CD4-positive, CD25-positive, alpha-beta regulatory T cell (primary cell): ENCODE measurements around the gene ITGA8. TPM values are rescaled to one million over a fixed set of nuclear protein-coding genes. Genes with fewer than 3 reads are reported as not detected.
"Not testable (repeated sequence)": the region's sequence is repeated elsewhere in the genome, so short reads cannot be mapped to it uniquely, and the experiment has no call there.

Experiments
- ATAC-seq, 2 donors: fragments of 150-1000 bp; cut with Tn5 transposase; one replicate each; pipeline ENCODE4 v1.10.0; 2021; ENCODE audit warnings: low read depth in 2 of 2, moderate number of reproducible peaks in 2 of 2, moderate library complexity in 1 of 2
- DNase-seq, 3 donors: peaks; one replicate each; pipeline versions ENCODE4 v3.0.0 to v3.0.0-alpha.2; 2012 to 2022; ENCODE audit warnings: mixed read lengths in 1 of 3
- H3K27ac ChIP-seq: one replicate; pipeline ENCODE4 v1.7.0; 2013; ENCODE audit warnings: mild to moderate bottlenecking, low read length; ENCODE audit not compliant: insufficient read depth, poor library complexity, severe bottlenecking
- H3K27me3 ChIP-seq: one replicate; pipeline ENCODE4 v1.7.0; 2013; ENCODE audit warnings: low read length; ENCODE audit not compliant: control insufficient read depth, insufficient read depth
- H3K36me3 ChIP-seq: one replicate; pipeline ENCODE4 v1.7.0; 2013; ENCODE audit warnings: mild to moderate bottlenecking, low read length, moderate library complexity; ENCODE audit not compliant: control insufficient read depth, insufficient read depth
- H3K4me1 ChIP-seq: 2 replicates; pipeline ENCODE4 v1.7.0; 2013; ENCODE audit warnings: mild to moderate bottlenecking, low read length; ENCODE audit not compliant: insufficient read depth, control insufficient read depth, poor library complexity, severe bottlenecking
- H3K4me3 ChIP-seq: one replicate; pipeline ENCODE4 v1.7.0; 2013; ENCODE audit warnings: low read depth, mild to moderate bottlenecking, low read length, moderate library complexity
- H3K9me3 ChIP-seq, 2 experiments: 1 replicate in 1 of 2; 2 replicates in 1 of 2; pipeline ENCODE4 v1.7.0; 2013; ENCODE audit warnings: low read length in 2 of 2, mild to moderate bottlenecking in 1 of 2, moderate library complexity in 1 of 2; ENCODE audit not compliant: control insufficient read depth in 2 of 2
- H3K27ac Mint-ChIP-seq, 3 donors: one replicate each; pipeline ENCODE4 v1.8.0; 2020 to 2022; ENCODE audit warnings: mild to moderate bottlenecking in 3 of 3, mixed read lengths in 3 of 3, moderate library complexity in 2 of 3
- H3K27me3 Mint-ChIP-seq: one replicate; pipeline ENCODE4 v1.8.0; 2022; ENCODE audit warnings: mild to moderate bottlenecking, mixed read lengths
- H3K36me3 Mint-ChIP-seq: one replicate; pipeline ENCODE4 v1.8.0; 2020; ENCODE audit warnings: mixed read lengths
- H3K4me1 Mint-ChIP-seq, 4 donors: one replicate each; pipeline ENCODE4 v1.8.0; 2020 to 2022; ENCODE audit warnings: mixed read lengths in 4 of 4, mild to moderate bottlenecking in 1 of 4
- H3K4me3 Mint-ChIP-seq, 4 donors: one replicate each; pipeline ENCODE4 v1.8.0; 2020 to 2022; ENCODE audit warnings: mild to moderate bottlenecking in 4 of 4, mixed read lengths in 4 of 4, moderate library complexity in 3 of 4
- H3K9me3 Mint-ChIP-seq, 7 donors: one replicate each; pipeline ENCODE4 v1.8.0; 2020 to 2022; ENCODE audit warnings: mixed read lengths in 7 of 7, mild to moderate bottlenecking in 3 of 7, moderate library complexity in 2 of 7
- polyA plus RNA-seq, 4 donors: library from polyadenylated mRNA; unstranded; fragments of 300-500 nt; fragmentation: Illumina TruSeq; gene quantifications; one replicate each; pipeline ENCODE4 v1.2.3, GENCODE V29; 2021
- total RNA-seq: library from RNA; stranded (reverse); gene quantifications from one replicate; pipeline ENCODE4 v1.2.3, GENCODE V29; 2022

Gene ITGA8
- total and polyA plus RNA-seq, 5 donors from 2014 or later, result not detected

DNA sequence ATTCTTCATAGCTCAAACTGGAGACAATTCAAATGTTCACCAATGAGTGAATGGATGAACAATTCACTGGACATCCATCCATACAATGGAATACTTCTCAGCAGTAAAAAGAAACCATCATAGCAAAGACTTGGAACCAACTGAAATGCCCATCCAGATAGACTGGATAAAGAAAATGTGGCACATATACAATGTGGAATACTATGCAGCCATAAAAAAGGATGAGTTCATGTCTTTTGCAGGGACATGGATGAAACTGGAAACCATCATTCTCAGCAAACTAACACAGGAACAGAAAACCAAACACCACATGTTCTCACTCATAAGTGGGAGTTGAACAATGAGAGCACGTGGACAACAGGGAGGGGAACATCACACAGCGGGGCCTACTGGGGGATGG, 136.8 kb downstream of the ITGA8 start:
- H3K4me1 Mint-ChIP-seq, H3K4me3 Mint-ChIP-seq, H3K36me3 ChIP-seq, H3K27ac ChIP-seq, H3K9me3 ChIP-seq, H3K27me3 ChIP-seq, H3K27me3 Mint-ChIP-seq, H3K4me1 ChIP-seq, H3K36me3 Mint-ChIP-seq, DNase-seq, H3K4me3 ChIP-seq, ATAC-seq: not testable (repeated sequence)
- Mint-ChIP-seq H3K27ac (peak overlapping the region in 1 of 3 donors; percentile 91), H3K9me3 (peaks cover 0 to 12% (median 1%) of the 10 kb centered on the region in 7 donors)

DNA sequence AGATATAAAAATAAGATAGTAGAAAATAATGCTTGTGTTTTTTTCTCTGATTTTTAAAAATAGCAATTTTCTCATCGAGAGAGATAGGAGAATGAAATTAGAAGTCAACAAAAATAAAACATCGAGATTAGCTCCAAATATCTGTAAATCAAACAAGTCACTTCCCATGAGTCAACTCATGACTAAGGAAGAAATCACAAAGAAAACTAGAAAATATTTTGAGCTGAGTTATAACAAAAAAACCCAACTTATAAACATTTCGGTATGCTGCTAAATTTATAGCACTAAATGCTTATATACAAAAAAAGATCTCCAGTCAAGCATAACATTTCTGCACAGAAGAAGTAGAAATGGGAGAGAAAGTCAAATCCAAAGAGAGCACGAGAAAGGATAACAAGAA, 140.1 kb downstream of the ITGA8 start:
- no peak overlapping the region for H3K4me3 ChIP-seq
- H3K9me3 Mint-ChIP-seq, result peaks cover 0 to 12% (median 3%) of the 10 kb centered on the region in 7 donors
- H3K27ac Mint-ChIP-seq, result no peak overlapping the region

DNA sequence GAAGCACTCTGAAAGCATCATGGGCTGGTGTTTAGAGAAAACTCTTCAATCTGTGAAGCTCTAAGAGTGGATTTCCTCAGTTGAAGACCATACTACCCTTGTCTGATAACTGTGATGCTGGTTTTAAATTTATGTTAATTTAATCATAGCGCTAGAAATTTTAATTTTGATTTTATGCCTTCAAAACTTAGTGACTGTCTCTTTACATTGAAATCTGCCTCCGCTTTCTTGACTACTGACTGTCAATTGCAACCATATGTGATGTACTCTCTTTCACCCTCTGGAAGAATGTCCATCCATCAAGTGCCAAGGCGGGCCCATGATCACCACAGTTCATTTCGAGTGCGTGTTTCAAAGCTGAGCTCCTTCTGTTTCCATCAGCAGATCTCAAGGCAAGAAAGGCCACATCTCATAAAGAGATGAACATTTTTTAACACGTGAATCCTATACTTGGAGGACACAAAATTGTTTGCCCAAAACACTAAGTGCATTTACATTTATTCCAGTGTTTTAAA, 147.1 kb downstream of the ITGA8 start:
- no peak overlapping the region for H3K4me3 ChIP-seq
- H3K27ac ChIP-seq, result no peak overlapping the region
- Mint-ChIP-seq H3K36me3 (no peaks in the 10 kb centered on the region), H3K4me1 (no peaks in the 10 kb centered on the region), H3K27ac (no peak overlapping the region), H3K4me3 (no peak overlapping the region), H3K27me3 (peaks cover 14% of the 10 kb centered on the region), H3K9me3 (peaks cover 0 to 1% (median 0%) of the 10 kb centered on the region in 7 donors)
- no peaks in the 10 kb centered on the region for H3K27me3 ChIP-seq
- H3K36me3 ChIP-seq, result no peaks in the 10 kb centered on the region
- no peaks in the 10 kb centered on the region for H3K4me1 ChIP-seq
- ATAC-seq, result no peak
- DNase-seq, result no peak
- H3K9me3 ChIP-seq, result no peaks in the 10 kb centered on the region

More for the DNA sequence above, 140.1 kb downstream of the ITGA8 start:
- Mint-ChIP-seq H3K36me3 (no peaks in the 10 kb centered on the region), H3K4me3 (no peak overlapping the region), H3K4me1 (no peaks in the 10 kb centered on the region), H3K27me3 (no peaks in the 10 kb centered on the region)
- no peaks in the 10 kb centered on the region for H3K27me3 ChIP-seq
- peaks cover 0 to 3% of the 10 kb centered on the region in 2 experiments for H3K9me3 ChIP-seq
- DNase-seq, result no peak
- H3K36me3 ChIP-seq, result no peaks in the 10 kb centered on the region
- no peak for ATAC-seq
- H3K27ac ChIP-seq, result no peak overlapping the region
- no peaks in the 10 kb centered on the region for H3K4me1 ChIP-seq

DNA sequence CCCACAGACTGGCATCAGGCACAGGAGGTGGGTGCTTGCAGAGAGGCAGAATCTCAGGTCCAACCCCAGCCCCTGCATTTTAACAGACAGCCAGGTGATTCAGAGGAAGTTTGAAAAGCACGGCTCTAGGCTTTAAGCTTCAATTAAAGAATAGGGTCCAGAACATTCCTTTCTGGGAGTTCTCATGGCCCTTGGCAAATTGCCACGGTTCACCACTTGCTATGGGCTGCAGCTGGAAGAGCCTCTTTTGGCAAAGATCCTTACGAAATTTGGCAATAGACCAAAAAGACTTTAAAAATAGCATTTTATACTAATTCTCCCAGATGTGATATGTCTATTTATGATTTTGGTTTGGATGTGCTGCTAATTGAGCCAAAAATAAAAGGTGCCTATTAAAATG, 148.1 kb downstream of the ITGA8 start:
- no peaks in the 10 kb centered on the region for H3K9me3 ChIP-seq
- H3K27me3 Mint-ChIP-seq, result peaks cover 14% of the 10 kb centered on the region
- no peaks in the 10 kb centered on the region for H3K4me1 Mint-ChIP-seq
- H3K9me3 Mint-ChIP-seq, result peaks cover 0 to 1% (median 0%) of the 10 kb centered on the region in 7 donors
- H3K36me3 ChIP-seq, result no peaks in the 10 kb centered on the region
- no peaks in the 10 kb centered on the region for H3K4me1 ChIP-seq
- H3K36me3 Mint-ChIP-seq, result no peaks in the 10 kb centered on the region
- H3K27me3 ChIP-seq, result no peaks in the 10 kb centered on the region
- DNase-seq (no peak), ATAC-seq (no peak)
- H3K27ac ChIP-seq, result no peak overlapping the region
- H3K27ac Mint-ChIP-seq, result no peak overlapping the region
- H3K4me3 ChIP-seq, result no peak overlapping the region
- H3K4me3 Mint-ChIP-seq, result no peak overlapping the region

DNA sequence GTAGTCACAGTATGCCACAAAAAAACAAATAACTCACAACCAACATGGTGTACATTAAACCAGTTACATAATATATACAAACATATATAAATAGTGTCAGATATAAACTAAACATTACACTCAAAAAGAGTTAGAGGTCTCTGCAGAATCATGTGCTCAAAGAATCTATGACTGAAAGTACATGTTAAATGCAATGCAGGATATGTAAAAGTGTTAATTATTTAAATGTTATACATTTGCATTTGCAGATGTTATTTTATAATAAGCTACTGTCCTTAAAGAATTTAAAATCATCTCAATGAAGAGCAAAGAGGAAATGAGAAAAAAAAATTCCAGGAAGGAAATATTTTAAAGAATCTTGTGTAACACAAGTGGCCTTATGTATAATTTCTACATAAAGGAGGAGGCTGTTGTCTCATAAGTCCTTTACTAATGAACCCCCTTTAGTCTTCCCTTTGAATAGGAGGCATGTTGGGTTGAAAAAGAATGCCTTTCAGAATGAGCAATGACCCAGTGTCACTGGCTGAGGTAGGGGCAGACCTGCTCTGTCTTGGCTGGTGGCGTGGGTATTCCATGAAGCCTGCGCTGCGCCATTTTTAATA, 148.9 kb downstream of the ITGA8 start:
- no peak overlapping the region for H3K4me3 ChIP-seq
- H3K27ac ChIP-seq, result no peak overlapping the region
- no peaks in the 10 kb centered on the region for H3K4me1 ChIP-seq
- no peaks in the 10 kb centered on the region for H3K36me3 ChIP-seq
- H3K27me3 ChIP-seq, result no peaks in the 10 kb centered on the region
- Mint-ChIP-seq H3K27ac (no peak overlapping the region), H3K4me1 (no peaks in the 10 kb centered on the region), H3K36me3 (no peaks in the 10 kb centered on the region), H3K9me3 (peaks cover 0 to 1% (median 0%) of the 10 kb centered on the region in 7 donors), H3K27me3 (peaks cover 14% of the 10 kb centered on the region), H3K4me3 (no peak overlapping the region)
- H3K9me3 ChIP-seq, result no peaks in the 10 kb centered on the region
- ATAC-seq (no peak), DNase-seq (no peak)

DNA sequence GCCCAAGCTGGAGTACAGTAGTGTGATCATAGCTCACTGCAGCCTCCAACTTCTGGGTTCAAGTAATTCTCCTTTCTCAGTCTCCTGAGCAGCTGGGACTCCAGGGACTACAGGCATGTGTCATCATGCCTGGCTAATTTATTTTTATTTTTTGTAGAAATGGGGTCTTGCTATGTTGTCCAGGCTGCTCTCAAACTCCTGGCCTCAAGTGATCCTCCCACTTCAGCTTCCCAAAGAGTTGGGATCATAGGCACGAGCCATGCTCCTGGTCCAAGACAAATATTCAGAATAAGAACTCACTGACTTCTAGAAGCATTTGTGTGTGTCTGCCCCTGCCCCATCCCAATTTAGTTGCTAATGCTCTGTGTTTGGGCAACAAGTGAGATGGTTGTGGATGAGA, 151.8 kb downstream of the ITGA8 start:
- H3K9me3 Mint-ChIP-seq, result peaks cover 0 to 2% (median 0%) of the 10 kb centered on the region in 7 donors
- no peaks in the 10 kb centered on the region for H3K4me1 ChIP-seq
- H3K9me3 ChIP-seq, result no peaks in the 10 kb centered on the region
- no peaks in the 10 kb centered on the region for H3K36me3 ChIP-seq
- H3K27ac ChIP-seq, result no peak overlapping the region
- H3K4me1 Mint-ChIP-seq, result no peaks in the 10 kb centered on the region
- no peaks in the 10 kb centered on the region for H3K27me3 ChIP-seq
- H3K27ac Mint-ChIP-seq, result no peak overlapping the region
- H3K4me3 Mint-ChIP-seq, result no peak overlapping the region
- H3K27me3 Mint-ChIP-seq, result peaks cover 10% of the 10 kb centered on the region
- DNase-seq (no peak), ATAC-seq (no peak)
- H3K36me3 Mint-ChIP-seq, result no peaks in the 10 kb centered on the region
- no peak overlapping the region for H3K4me3 ChIP-seq

DNA sequence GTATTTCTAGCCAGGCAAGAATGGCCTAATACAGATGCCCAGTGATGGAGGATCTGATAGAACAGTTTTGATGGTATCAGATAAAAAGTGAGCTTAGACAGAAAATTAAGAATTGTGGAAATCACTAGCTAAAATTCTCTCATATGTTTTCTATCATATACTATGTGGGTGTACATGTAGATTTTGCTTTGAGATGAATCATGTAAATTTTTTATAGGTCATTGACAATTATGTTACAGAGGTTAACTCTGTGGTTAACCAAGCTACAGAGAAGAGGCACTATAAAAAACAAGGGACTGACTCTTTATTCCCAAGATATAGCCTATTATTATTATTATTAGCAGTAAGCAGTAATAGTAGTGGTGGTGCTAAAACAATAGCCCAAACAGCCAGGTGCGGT, 156.5 kb downstream of the ITGA8 start:
- no peaks in the 10 kb centered on the region for H3K4me1 Mint-ChIP-seq
- no peak overlapping the region for H3K27ac ChIP-seq
- no peak for DNase-seq
- H3K9me3 Mint-ChIP-seq, result peaks cover 0 to 2% (median 0%) of the 10 kb centered on the region in 7 donors
- H3K27ac Mint-ChIP-seq, result no peak overlapping the region
- no peaks in the 10 kb centered on the region for H3K36me3 Mint-ChIP-seq
- no peaks in the 10 kb centered on the region for H3K9me3 ChIP-seq
- no peak for ATAC-seq
- H3K4me3 Mint-ChIP-seq, result no peak overlapping the region
- no peaks in the 10 kb centered on the region for H3K27me3 Mint-ChIP-seq
- H3K4me1 ChIP-seq, result no peaks in the 10 kb centered on the region
- H3K4me3 ChIP-seq, result no peak overlapping the region
- no peaks in the 10 kb centered on the region for H3K27me3 ChIP-seq
- no peaks in the 10 kb centered on the region for H3K36me3 ChIP-seq

DNA sequence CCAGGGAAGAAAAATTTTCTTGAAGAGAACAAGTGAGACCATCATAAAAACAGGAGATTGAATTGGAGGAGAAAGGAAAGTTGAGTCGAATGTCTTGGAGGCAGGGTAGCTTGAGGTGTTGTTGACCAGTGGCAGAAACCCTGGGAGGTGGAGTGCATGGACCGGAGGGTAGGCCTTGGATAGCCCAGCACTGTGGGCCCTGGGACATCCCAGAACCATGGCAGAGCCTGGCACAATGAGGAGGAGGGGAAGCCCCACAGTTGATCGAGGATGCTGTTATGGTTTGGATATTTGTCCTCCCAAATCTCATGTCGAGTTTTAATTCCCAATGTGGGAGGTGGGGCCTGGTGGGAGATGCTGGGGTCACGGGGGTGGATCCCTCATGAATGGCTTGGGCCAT, 157.1 kb downstream of the ITGA8 start:
- peaks cover 0 to 2% (median 0%) of the 10 kb centered on the region in 7 donors for H3K9me3 Mint-ChIP-seq
- H3K36me3 Mint-ChIP-seq, result no peaks in the 10 kb centered on the region
- no peaks in the 10 kb centered on the region for H3K36me3 ChIP-seq
- no peaks in the 10 kb centered on the region for H3K27me3 Mint-ChIP-seq
- no peaks in the 10 kb centered on the region for H3K4me1 ChIP-seq
- H3K4me1 Mint-ChIP-seq, result no peaks in the 10 kb centered on the region
- no peak overlapping the region for H3K4me3 ChIP-seq
- ATAC-seq (no peak), DNase-seq (no peak)
- no peak overlapping the region for H3K27ac Mint-ChIP-seq
- H3K27ac ChIP-seq, result no peak overlapping the region
- H3K9me3 ChIP-seq, result no peaks in the 10 kb centered on the region
- no peaks in the 10 kb centered on the region for H3K27me3 ChIP-seq
- H3K4me3 Mint-ChIP-seq, result no peak overlapping the region
